ENCODE data around the gene ADAP1. TPM values are rescaled to one million over a fixed set of nuclear protein-coding genes. Genes with fewer than 3 reads are reported as not detected.

Gene ADAP1
- total and polyA plus RNA-seq, 2 of the 13 experiments (the other 11 are each of a cell fraction or from before 2014, with no cell fraction given): 10.5 to 24.6 TPM

GRCh38 chr7:854118-854775, 100.2 kb downstream of the ADAP1 start (continued):
- TF ChIP-seq ZNF614 (CRISPR knock-in tag; IDR thresholded peaks at IDR 0.05; ENCODE audit: borderline replicate concordance): no peak
- TF ChIP-seq ZNF274 (CRISPR knock-in tag; IDR thresholded peaks at IDR 0.05): no peak
- no peak for TF ChIP-seq ATF3 (CRISPR knock-in tag; IDR thresholded peaks at IDR 0.05)

GRCh38 chr7:853366-854117, 100.9 kb downstream of the ADAP1 start:
- Histone ChIP-seq H3K9me3 (ENCODE audit: low read length) (no peaks in the 10 kb centered on the region), H4K20me1 (ENCODE audit: insufficient read depth, low read length) (no peaks in the 10 kb centered on the region; the same call in 1 of the 2 replicates), H3K36me3 (replicated peaks in 1 of 2; ENCODE audit: control insufficient read depth in 1 of 2, insufficient read depth in 2 of 2, low read length in 2 of 2) (peaks cover 27 to 68% of the 10 kb centered on the region in 2 experiments), H3K79me2 (ENCODE audit: insufficient read depth, low read length) (no peaks in the 10 kb centered on the region), H3K4me1 (ENCODE audit: insufficient read depth, low read length) (no peaks in the 10 kb centered on the region), H3K27ac (ENCODE audit: extremely low read length, insufficient read depth, low read length) (no peak overlapping the region), H3K9ac (ENCODE audit: insufficient read depth, low read depth, low read length) (no peak overlapping the region), H3K27me3 (ENCODE audit: control insufficient read depth in 1 of 2, insufficient read depth in 2 of 2, low read length in 2 of 2) (no peaks in the 10 kb centered on the region), H2AFZ (ENCODE audit: low read length) (no peak overlapping the region), H3K4me3 (replicated peaks in 1 of 3; ENCODE audit: insufficient read depth in 1 of 3, low read depth in 2 of 3, low read length in 3 of 3) (no peak overlapping the region), H3K4me2 (ENCODE audit: low read depth, low read length) (no peak overlapping the region)
- ATAC-seq (no peak), FAIRE-seq (no peak), DNase-seq (ENCODE audit: low spot score) (no peak)
- CTCF ChIA-PET (ENCODE audit: low intra/inter-chr PET ratio, low total read pairs): no interaction called here
- no TSS peak for BruUV-seq (replicated peaks)
- TF ChIP-seq ZIK1 (CRISPR knock-in tag; IDR thresholded peaks at IDR 0.05; ENCODE audit: borderline replicate concordance, low read depth) (no peak), MAF1 (CRISPR knock-in tag; IDR thresholded peaks at IDR 0.05; ENCODE audit: borderline replicate concordance) (no peak), PRDM15 (CRISPR knock-in tag; IDR thresholded peaks at IDR 0.05) (no peak), AGO1 (IDR thresholded peaks at IDR 0.05; ENCODE audit: low read depth, low read length, poor library complexity, severe bottlenecking) (no peak), SRSF1 (optimal IDR thresholded peaks at IDR 0.05; ENCODE audit: low read depth, low read length) (no peak)
- intact Hi-C loops (cut with micrococcal nuclease; ENCODE audit: unreplicated experiment): no loop called here
- POLR2A ChIA-PET: no interaction called here
- WGBS (ENCODE audit: low lambda C conversion rate): 92% methylated on average over 16 of the region's 33 CpGs
- in situ Hi-C loops (cut with HindIII; ENCODE audit: extremely low pct_ligation_motif_present, low pct_unique_long_range_greater_than_20kb): no loop called here
